LNCaP clone FGC (cell line): ENCODE data around the gene LYRM9.
"Not testable (repeated sequence)": the region's sequence is repeated elsewhere in the genome, so short reads cannot be mapped to it uniquely, and the experiment has no call there.

Source experiments
- DNase-seq: peaks from one replicate; pipeline ENCODE4 v3.0.0-alpha.2; 2011; ENCODE audit warnings: low read depth
- H3K4me3 ChIP-seq: 2 replicates; pipeline ENCODE4 v1.5.1; 2011; ENCODE audit warnings: mild to moderate bottlenecking, low read depth, low read length, control low read depth
- CTCF ChIP-seq: IDR thresholded peaks from 2 replicates; pipeline ENCODE4 v1.5.1; 2012; ENCODE audit warnings: mild to moderate bottlenecking; ENCODE audit not compliant: control insufficient read depth, insufficient read depth; ENCODE audit errors: extremely low read depth

The LYRM9 gene

GRCh38 chr17:27918498-27918897 lies 25.3 kb upstream of the LYRM9 start:
- no peak for DNase-seq
- no peak for TF ChIP-seq CTCF
- no peak overlapping the region for H3K4me3 ChIP-seq

- TF ChIP-seq CTCF, result no peak
- H3K4me3 ChIP-seq, result no peak overlapping the region
- DNase-seq, result no peak
Observed at GRCh38 chr17:27917000-27917399, 23.8 kb upstream of the LYRM9 start.

GRCh38 chr17:27915709-27916108 lies 22.5 kb upstream of the LYRM9 start:
- no peak for TF ChIP-seq CTCF
- DNase-seq, result no peak
- H3K4me3 ChIP-seq, result no peak overlapping the region

- DNase-seq, result no peak
- TF ChIP-seq CTCF, result no peak
- H3K4me3 ChIP-seq, result no peak overlapping the region
Observed at GRCh38 chr17:27914382-27914781, 21.2 kb upstream of the LYRM9 start.

GRCh38 chr17:27912964-27913363 lies 19.8 kb upstream of the LYRM9 start:
- H3K4me3 ChIP-seq, result no peak overlapping the region
- no peak for TF ChIP-seq CTCF
- DNase-seq, result no peak

- H3K4me3 ChIP-seq, DNase-seq: not testable (repeated sequence)
Observed at GRCh38 chr17:27912299-27912698, 19.1 kb upstream of the LYRM9 start.

GRCh38 chr17:27907976-27908558 lies 14.9 kb upstream of the LYRM9 start:
- no peak for DNase-seq
- no peak overlapping the region for H3K4me3 ChIP-seq
- TF ChIP-seq CTCF, result no peak
